Measurements from ENCODE around the gene APOL4. TPM values are rescaled to one million over a fixed set of nuclear protein-coding genes. Genes with fewer than 3 reads are reported as not detected.
"Not testable (repeated sequence)": the region's sequence is repeated elsewhere in the genome, so short reads cannot be mapped to it uniquely, and the experiment has no call there.

APOL4 gene
- total RNA-seq, 2 donors from 2014 or later, result 0.99 to 2.7 TPM

GRCh38 chr22:36198536-36198935, 3.1 kb downstream of the APOL4 start:
- ATAC-seq (replicated peaks in 1 of 2), result no peak
- Mint-ChIP-seq H3K9me3 (no peaks in the 10 kb centered on the region), H3K27me3 (ENCODE audit: low read depth) (no peaks in the 10 kb centered on the region), H3K27ac (peak overlapping the region; percentile 55), H3K4me3 (peak overlapping the region in 1 of 2 donors; percentile 57), H3K4me1 (ENCODE audit: low read depth) (peaks cover 43% of the 10 kb centered on the region), H3K36me3 (ENCODE audit: insufficient read depth in 2 of 2) (no peaks in the 10 kb centered on the region)
- DNase-seq, result no peak

- Mint-ChIP-seq H3K27me3 (ENCODE audit: low read depth) (no peaks in the 10 kb centered on the region), H3K27ac (peak overlapping the region; percentile 55), H3K4me1 (ENCODE audit: low read depth) (peaks cover 43% of the 10 kb centered on the region), H3K36me3 (ENCODE audit: insufficient read depth in 2 of 2) (no peaks in the 10 kb centered on the region), H3K9me3 (no peaks in the 10 kb centered on the region), H3K4me3 (peak overlapping the region in 1 of 2 donors; percentile 57)
- DNase-seq (peak; percentile 40 to 53), ATAC-seq (replicated peaks in 1 of 2) (peak; percentile 81 to 86)
These were observed 4.0 kb downstream of the APOL4 start for GRCh38 chr22:36197514-36198146.

GRCh38 chr22:36197065-36197440, 4.6 kb downstream of the APOL4 start:
- Mint-ChIP-seq H3K4me3 (peak overlapping the region in 1 of 2 donors; percentile 57), H3K9me3 (no peaks in the 10 kb centered on the region), H3K4me1 (ENCODE audit: low read depth) (peaks cover 41% of the 10 kb centered on the region), H3K27ac (peak overlapping the region; percentile 29), H3K27me3 (ENCODE audit: low read depth) (no peaks in the 10 kb centered on the region), H3K36me3 (ENCODE audit: insufficient read depth in 2 of 2) (no peaks in the 10 kb centered on the region)
- DNase-seq (no peak), ATAC-seq (replicated peaks in 1 of 2) (peak in 1 of 2 donors; percentile 33)

- Mint-ChIP-seq H3K4me3 (peak overlapping the region in 1 of 2 donors; percentile 62), H3K27ac (peak overlapping the region; percentile 17), H3K4me1 (ENCODE audit: low read depth) (peaks cover 38% of the 10 kb centered on the region), H3K36me3 (ENCODE audit: insufficient read depth in 2 of 2) (no peaks in the 10 kb centered on the region), H3K27me3 (ENCODE audit: low read depth) (no peaks in the 10 kb centered on the region), H3K9me3 (no peaks in the 10 kb centered on the region)
- ATAC-seq (replicated peaks in 1 of 2), result no peak
- DNase-seq, result no peak
These were observed 5.2 kb downstream of the APOL4 start for GRCh38 chr22:36196254-36197064.

- no peak overlapping the region for H3K4me3 Mint-ChIP-seq
- no peaks in the 10 kb centered on the region for H3K9me3 Mint-ChIP-seq
- H3K36me3 Mint-ChIP-seq (ENCODE audit: insufficient read depth in 2 of 2), result no peaks in the 10 kb centered on the region
- H3K4me1 Mint-ChIP-seq (ENCODE audit: low read depth), result peaks cover 38% of the 10 kb centered on the region
- H3K27me3 Mint-ChIP-seq (ENCODE audit: low read depth), result no peaks in the 10 kb centered on the region
- peak overlapping the region; percentile 38 for H3K27ac Mint-ChIP-seq
- ATAC-seq (replicated peaks in 1 of 2), result peak; percentile 52 to 60
- peak; percentile 37 to 52 for DNase-seq
These were observed 6.6 kb downstream of the APOL4 start for GRCh38 chr22:36194971-36195370.

GRCh38 chr22:36194385-36194784, 7.2 kb downstream of the APOL4 start:
- H3K36me3 Mint-ChIP-seq (ENCODE audit: insufficient read depth in 2 of 2), result no peaks in the 10 kb centered on the region
- ATAC-seq (replicated peaks in 1 of 2), result no peak
- H3K9me3 Mint-ChIP-seq, result no peaks in the 10 kb centered on the region
- no peaks in the 10 kb centered on the region for H3K27me3 Mint-ChIP-seq (ENCODE audit: low read depth)
- H3K4me3 Mint-ChIP-seq, result no peak overlapping the region
- no peak overlapping the region for H3K27ac Mint-ChIP-seq
- peaks cover 38% of the 10 kb centered on the region for H3K4me1 Mint-ChIP-seq (ENCODE audit: low read depth)
- no peak for DNase-seq

GRCh38 chr22:36193577-36193976, 8.0 kb downstream of the APOL4 start:
- Mint-ChIP-seq H3K36me3 (ENCODE audit: insufficient read depth in 2 of 2) (no peaks in the 10 kb centered on the region), H3K4me1 (ENCODE audit: low read depth) (peaks cover 37% of the 10 kb centered on the region), H3K4me3 (no peak overlapping the region), H3K27ac (no peak overlapping the region), H3K27me3 (ENCODE audit: low read depth) (no peaks in the 10 kb centered on the region), H3K9me3 (no peaks in the 10 kb centered on the region)
- DNase-seq (no peak), ATAC-seq (replicated peaks in 1 of 2) (no peak)

- no peak for ATAC-seq (replicated peaks in 1 of 2)
- no peaks in the 10 kb centered on the region for H3K27me3 Mint-ChIP-seq (ENCODE audit: low read depth)
- H3K4me3 Mint-ChIP-seq, result no peak overlapping the region
- H3K9me3 Mint-ChIP-seq, result no peaks in the 10 kb centered on the region
- no peak for DNase-seq
- H3K4me1 Mint-ChIP-seq (ENCODE audit: low read depth), result peaks cover 33% of the 10 kb centered on the region
- H3K27ac Mint-ChIP-seq, result no peak overlapping the region
- no peaks in the 10 kb centered on the region for H3K36me3 Mint-ChIP-seq (ENCODE audit: insufficient read depth in 2 of 2)
These were observed 8.4 kb downstream of the APOL4 start for GRCh38 chr22:36193171-36193570.

GRCh38 chr22:36192542-36192941, 9.1 kb downstream of the APOL4 start:
- H3K36me3 Mint-ChIP-seq (ENCODE audit: insufficient read depth in 2 of 2), result no peaks in the 10 kb centered on the region
- H3K27ac Mint-ChIP-seq, result no peak overlapping the region

GRCh38 chr22:36191106-36191836, 10.3 kb downstream of the APOL4 start:
- H3K36me3 Mint-ChIP-seq (ENCODE audit: insufficient read depth in 2 of 2), result no peaks in the 10 kb centered on the region
- no peak overlapping the region for H3K27ac Mint-ChIP-seq
- H3K4me3 Mint-ChIP-seq, result no peak overlapping the region
- DNase-seq (no peak), ATAC-seq (replicated peaks in 1 of 2) (no peak)
- H3K9me3 Mint-ChIP-seq, result no peaks in the 10 kb centered on the region
- peaks cover 15% of the 10 kb centered on the region for H3K4me1 Mint-ChIP-seq (ENCODE audit: low read depth)
- H3K27me3 Mint-ChIP-seq (ENCODE audit: low read depth), result no peaks in the 10 kb centered on the region

More at GRCh38 chr22:36192542-36192941, 9.1 kb downstream of the APOL4 start:
- Mint-ChIP-seq H3K27me3 (ENCODE audit: low read depth) (no peaks in the 10 kb centered on the region), H3K4me3 (no peak overlapping the region), H3K4me1 (ENCODE audit: low read depth) (peaks cover 27% of the 10 kb centered on the region), H3K9me3 (no peaks in the 10 kb centered on the region)
- ATAC-seq (replicated peaks in 1 of 2) (no peak), DNase-seq (no peak)

GRCh38 chr22:36187862-36188261, 13.7 kb downstream of the APOL4 start:
- not testable (repeated sequence) for H3K4me1 Mint-ChIP-seq (ENCODE audit: low read depth); ATAC-seq (replicated peaks in 1 of 2); H3K36me3 Mint-ChIP-seq (ENCODE audit: insufficient read depth in 2 of 2); H3K27me3 Mint-ChIP-seq (ENCODE audit: low read depth); H3K27ac Mint-ChIP-seq; H3K4me3 Mint-ChIP-seq; DNase-seq; H3K9me3 Mint-ChIP-seq

- Mint-ChIP-seq H3K4me3 (no peak overlapping the region), H3K27me3 (ENCODE audit: low read depth) (peaks cover 6% of the 10 kb centered on the region), H3K4me1 (ENCODE audit: low read depth) (no peaks in the 10 kb centered on the region), H3K36me3 (ENCODE audit: insufficient read depth in 2 of 2) (no peaks in the 10 kb centered on the region), H3K9me3 (no peaks in the 10 kb centered on the region), H3K27ac (no peak overlapping the region)
- DNase-seq (no peak), ATAC-seq (replicated peaks in 1 of 2) (no peak)
These were observed 15.6 kb downstream of the APOL4 start for GRCh38 chr22:36185828-36186624.
